Pancreas (tissue), 10 donors: ENCODE results near the gene SRRM4. TPM values are rescaled to one million over a fixed set of nuclear protein-coding genes. Genes with fewer than 3 reads are reported as not detected.

ENCODE experiments used
- ATAC-seq, 4 donors: fragments of 200-7000 bp; cut with Tn5 transposase; one replicate each; pipeline versions ENCODE4 v1.8.0 to v1.9.1; 2020; ENCODE audit warnings: mild to moderate bottlenecking in 4 of 4, moderate library complexity in 4 of 4
- DNase-seq, 6 donors: peaks; one replicate each; pipeline ENCODE4 v3.0.0-alpha.2; 2020
- FAIRE-seq: peaks from 2 replicates; lab custom pipeline; 2012; peaks lifted over from hg19 to GRCh38; lab: Jason Lieb, UNC
- H3K27ac ChIP-seq, 4 donors: fragments of 200-600 bp; sonication (generic); 1 replicate in 3 of 4; 2 replicates in 1 of 4; pipeline versions ENCODE4 v1.5.0 to v1.8.0; 2020
- H3K27me3 ChIP-seq, 4 donors: fragments of 200-600 bp; one replicate each; pipeline ENCODE4 v1.8.0; 2021
- H3K36me3 ChIP-seq, 3 donors: fragments of 200-600 bp; sonication (generic) in 1 of 3; one replicate each; pipeline versions ENCODE4 v1.5.0 to v1.8.0; 2020 to 2021
- H3K4me1 ChIP-seq, 3 donors: fragments of 200-600 bp; one replicate each; pipeline ENCODE4 v1.8.0; 2021
- H3K4me3 ChIP-seq, 4 donors: fragments of 200-600 bp; sonication (generic) in 2 of 4; one replicate each; pipeline versions ENCODE4 v1.5.0 to v1.8.0; 2020 to 2021
- H3K9me3 ChIP-seq, 4 donors: fragments of 200-600 bp; one replicate each; pipeline ENCODE4 v1.8.0; 2021
- CTCF ChIP-seq, 4 donors: fragments of 200-600 bp; sonication (generic) in 3 of 4; IDR thresholded peaks; one replicate each; pipeline versions ENCODE4 v1.5.0 to v1.8.0; 2021; ENCODE audit warnings: antibody characterized with exemption in 4 of 4
- WGBS, 2 donors: extraction: QIAGEN DNeasy Blood & Tissue Kit; methylation state at CpG; one replicate each; pipeline ENCODE4 v1.1.7; 2013; 5-methylcytosine and 5-hydroxymethylcytosine counted together
- intact Hi-C, 3 donors: fragments of 100-400 bp; cut with DNase I; formaldehyde crosslinking; loops; one replicate each; pipeline versions ENCODE4 v1.11.1 to v1.14.2; 2022
- polyA plus RNA-seq, 2 donors: library from polyadenylated mRNA; stranded (reverse); fragments of 200-250 nt; gene quantifications; one replicate each; pipeline ENCODE4 v1.2.3, GENCODE V29; 2013
- total RNA-seq, 6 donors: library from RNA; stranded (reverse); fragmentation: NEBNext Ultra II Directional in 4 of 6; extraction: Animal tissue kit (Norgen Biotek cat#: 25700) in 4 of 6; gene quantifications; one replicate each; pipeline versions ENCODE4 v1.2.1 to v1.2.4, GENCODE V29; 2021 to 2023
- donor health status: healthy with polysubstance abuse.
- donor health status: DM: no; HTN: no; CAD: no; lungs with moderate emphysema.
- donor health status: DM: no; HTN: no; CAD: no.
- donor health status: control.
- donor health status: control.
- donor health status: Bipolar disorder and iron deficiency.
- donor health status: DM: yes; HTN: yes; CAD: no.
- donor health status: DM: no; HTN: no; CAD: no.
- donor health status: DM: no; HTN: no; CAD: no.
- donor health status: DM: yes; HTN: yes; CAD: no.

The SRRM4 gene
- total and polyA plus RNA-seq, 8 donors, result 0.02 TPM; not detected in 7

DNA sequence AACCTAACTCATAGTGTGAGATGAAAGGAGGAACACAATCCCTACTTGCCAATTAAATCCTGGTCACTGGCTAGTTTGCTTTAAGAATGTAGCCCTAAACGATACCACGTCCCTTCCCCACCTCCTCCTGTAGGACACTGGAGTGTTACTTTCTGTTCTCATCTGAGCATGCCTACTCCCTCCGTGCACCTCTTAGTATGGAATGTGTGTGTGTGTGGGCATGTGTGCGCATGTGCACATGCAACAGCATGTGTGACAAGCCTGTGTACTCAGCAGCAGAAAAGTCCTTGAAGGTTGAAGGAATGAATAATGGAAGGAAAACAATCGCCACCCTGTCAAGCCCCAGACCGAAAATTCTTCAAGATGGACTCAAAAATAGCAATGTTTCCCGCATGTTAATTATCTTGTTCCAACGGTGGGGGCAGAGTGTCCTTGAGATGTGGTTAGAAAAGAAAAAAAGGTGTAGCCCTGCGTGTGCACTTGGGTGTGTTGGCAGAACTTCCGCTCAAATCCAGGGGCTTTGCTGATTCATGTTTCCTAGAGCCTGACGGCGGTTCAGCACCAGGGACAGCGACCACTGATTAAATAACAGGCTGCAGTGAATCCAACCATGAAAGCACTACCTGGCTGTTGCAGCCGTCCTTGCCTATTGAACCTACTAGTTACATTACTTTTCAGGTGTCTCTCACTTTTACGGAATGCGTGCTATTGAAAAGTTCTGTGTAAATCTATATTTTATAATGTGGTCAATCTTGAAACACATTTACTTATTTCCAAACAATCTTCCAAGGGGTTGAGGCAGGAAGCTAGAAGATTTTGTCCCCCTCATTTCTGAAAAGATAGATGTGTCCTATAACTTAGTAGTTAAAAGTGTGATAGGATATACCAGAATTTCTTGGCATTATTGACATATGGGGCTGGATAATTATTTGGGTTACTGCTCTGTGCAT lies 79.8 kb downstream of the SRRM4 start:
- no peak overlapping the region for H3K4me3 ChIP-seq
- no peak for TF ChIP-seq CTCF (IDR thresholded peaks at IDR 0.05)
- no peak overlapping the region for H3K27ac ChIP-seq
- ATAC-seq (peak; percentile 76 to 93 (median 88)), DNase-seq (peak; percentile 58 to 88 (median 72)), FAIRE-seq (no peak)
- no peaks in the 10 kb centered on the region for H3K27me3 ChIP-seq
- no peaks in the 10 kb centered on the region for H3K36me3 ChIP-seq
- intact Hi-C loops, result no loop called here
- 10 to 16% methylated on average over 16 of the region's 16 CpGs for WGBS, 2 donors
- no peaks in the 10 kb centered on the region for H3K9me3 ChIP-seq
- no peaks in the 10 kb centered on the region for H3K4me1 ChIP-seq

DNA sequence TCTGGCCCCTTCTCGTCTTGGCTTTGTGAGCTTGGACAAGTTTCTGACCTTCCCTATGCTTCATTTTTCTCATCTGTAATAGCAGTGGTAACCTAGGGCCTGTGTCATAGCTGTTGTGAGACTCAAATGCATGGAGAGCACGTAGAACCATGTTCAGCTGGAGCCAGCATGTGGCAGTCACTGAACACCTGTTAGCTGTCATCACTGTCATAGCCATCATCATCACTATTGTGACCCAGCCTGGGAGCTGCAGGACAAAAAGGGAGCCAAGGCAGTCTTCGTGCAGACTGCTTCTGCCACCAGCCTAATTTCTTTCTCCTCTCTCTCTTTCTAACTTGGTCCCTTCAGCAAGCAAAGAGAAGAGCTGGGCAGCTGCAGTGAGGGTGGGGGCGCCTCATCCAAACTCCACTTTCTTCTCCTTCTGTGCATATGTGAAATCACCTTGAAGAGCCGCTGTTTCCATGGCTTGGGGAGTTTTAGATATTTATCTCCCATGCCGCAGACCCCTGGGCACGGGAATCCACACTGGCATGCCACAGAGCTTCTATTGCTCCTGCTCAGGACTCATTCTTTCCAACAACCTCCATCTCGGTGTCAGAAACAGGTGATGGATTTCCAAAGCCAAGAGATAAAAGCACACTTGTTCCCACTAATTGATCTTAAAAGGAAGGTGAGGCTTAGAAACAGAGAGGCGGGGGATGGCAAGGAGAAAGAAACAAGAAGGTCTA lies 87.0 kb downstream of the SRRM4 start:
- no peaks in the 10 kb centered on the region for H3K9me3 ChIP-seq
- H3K27ac ChIP-seq, result no peak overlapping the region
- whole genome bisulfite sequencing, 2 donors, result 25 to 31% methylated on average over 9 of the region's 9 CpGs
- H3K4me1 ChIP-seq, result peaks cover 0 to 6% (median 0%) of the 10 kb centered on the region in 3 donors
- no peaks in the 10 kb centered on the region for H3K36me3 ChIP-seq
- ATAC-seq (no peak), FAIRE-seq (no peak), DNase-seq (no peak)
- intact Hi-C loops, result no loop called here
- TF ChIP-seq CTCF (IDR thresholded peaks at IDR 0.05), result no peak
- no peaks in the 10 kb centered on the region for H3K27me3 ChIP-seq
- H3K4me3 ChIP-seq, result no peak overlapping the region

GRCh38 chr12:119069147-119069642 lies 87.9 kb downstream of the SRRM4 start:
- no peak for TF ChIP-seq CTCF (IDR thresholded peaks at IDR 0.05)
- FAIRE-seq, result no peak
- Histone ChIP-seq H3K9me3 (no peaks in the 10 kb centered on the region), H3K4me3 (no peak overlapping the region), H3K27ac (no peak overlapping the region), H3K27me3 (no peaks in the 10 kb centered on the region), H3K4me1 (peaks cover 0 to 6% (median 0%) of the 10 kb centered on the region in 3 donors), H3K36me3 (no peaks in the 10 kb centered on the region)
- intact Hi-C loops, result no loop called here
- 6 to 8% methylated on average over 8 of the region's 8 CpGs for WGBS, 2 donors
- DNase-seq, result no peak
- peak in 1 of 4 donors; percentile 63 for ATAC-seq

DNA sequence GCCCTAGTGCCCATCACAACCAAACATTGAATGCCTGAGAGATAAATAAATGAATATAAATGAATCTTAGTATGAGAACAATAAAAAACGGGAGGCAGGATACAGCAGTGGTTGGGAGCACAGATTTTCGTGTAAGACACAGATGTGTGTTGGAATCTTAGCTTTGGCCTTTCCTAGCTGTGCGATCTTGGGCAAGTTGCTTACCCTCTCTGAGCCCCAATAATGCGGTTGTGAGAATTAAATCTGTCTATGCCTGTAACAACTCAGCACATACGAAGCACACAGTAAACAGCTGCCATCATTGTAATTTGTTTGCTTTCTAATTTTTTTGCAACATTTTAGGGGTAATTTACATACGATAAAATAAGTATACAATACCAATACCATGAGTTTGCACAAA lies 89.8 kb downstream of the SRRM4 start:
- ATAC-seq, result no peak
- intact Hi-C loops, result no loop called here
- no peak for TF ChIP-seq CTCF (IDR thresholded peaks at IDR 0.05)

More for the DNA sequence above, 89.8 kb downstream of the SRRM4 start:
- FAIRE-seq (no peak), DNase-seq (no peak)
- Histone ChIP-seq H3K27ac (no peak overlapping the region), H3K9me3 (no peaks in the 10 kb centered on the region), H3K4me1 (peaks cover 0 to 6% (median 0%) of the 10 kb centered on the region in 3 donors), H3K4me3 (no peak overlapping the region), H3K36me3 (no peaks in the 10 kb centered on the region), H3K27me3 (no peaks in the 10 kb centered on the region)
- WGBS, 2 donors, result 89% methylated on average over 6 of the region's 6 CpGs
